Measurements from ENCODE around the gene HCK.
A peak's percentile ranks its signal among the peaks of the same experiment; 100 is the strongest.

Gene HCK

GRCh38 chr20:32142088-32142487 is 90.0 kb downstream of the HCK start:
- no peaks in the 10 kb centered on the region for H3K4me1 Mint-ChIP-seq
- H3K27ac Mint-ChIP-seq, result peak overlapping the region in 1 of 2 donors; percentile 47
- no peak for ATAC-seq
- DNase-seq, result no peak
- H3K27me3 Mint-ChIP-seq, result no peaks in the 10 kb centered on the region
- no peak overlapping the region for H3K4me3 Mint-ChIP-seq
- H3K9me3 Mint-ChIP-seq, result no peaks in the 10 kb centered on the region

- Mint-ChIP-seq H3K27ac (peak overlapping the region; percentile 13 to 86), H3K4me1 (no peaks in the 10 kb centered on the region), H3K4me3 (no peak overlapping the region), H3K27me3 (no peaks in the 10 kb centered on the region), H3K9me3 (no peaks in the 10 kb centered on the region)
- DNase-seq, result no peak
- no peak for ATAC-seq
Measured at GRCh38 chr20:32142991-32143390, 90.9 kb downstream of the HCK start.

GRCh38 chr20:32144898-32145662 is 93.0 kb downstream of the HCK start:
- Mint-ChIP-seq H3K4me3 (no peak overlapping the region), H3K9me3 (no peaks in the 10 kb centered on the region), H3K27me3 (no peaks in the 10 kb centered on the region), H3K27ac (peak overlapping the region in 1 of 2 donors; percentile 89), H3K4me1 (no peaks in the 10 kb centered on the region)
- ATAC-seq (no peak), DNase-seq (no peak)

- Mint-ChIP-seq H3K27ac (peak overlapping the region in 1 of 2 donors; percentile 48), H3K27me3 (no peaks in the 10 kb centered on the region), H3K9me3 (no peaks in the 10 kb centered on the region), H3K4me1 (peaks cover 2% of the 10 kb centered on the region), H3K4me3 (no peak overlapping the region)
- DNase-seq (no peak), ATAC-seq (no peak)
Measured at GRCh38 chr20:32149566-32150170, 97.6 kb downstream of the HCK start.

GRCh38 chr20:32150291-32150848 is 98.3 kb downstream of the HCK start:
- ATAC-seq, result no peak
- Mint-ChIP-seq H3K4me3 (no peak overlapping the region), H3K4me1 (peaks cover 9% of the 10 kb centered on the region), H3K9me3 (no peaks in the 10 kb centered on the region), H3K27me3 (no peaks in the 10 kb centered on the region), H3K27ac (peak overlapping the region; percentile 10 to 80)
- DNase-seq, result no peak
